ENCODE data around the gene IGFBP7.
"Not testable (repeated sequence)": the region's sequence is repeated elsewhere in the genome, so short reads cannot be mapped to it uniquely, and the experiment has no call there.

The IGFBP7 gene

DNA sequence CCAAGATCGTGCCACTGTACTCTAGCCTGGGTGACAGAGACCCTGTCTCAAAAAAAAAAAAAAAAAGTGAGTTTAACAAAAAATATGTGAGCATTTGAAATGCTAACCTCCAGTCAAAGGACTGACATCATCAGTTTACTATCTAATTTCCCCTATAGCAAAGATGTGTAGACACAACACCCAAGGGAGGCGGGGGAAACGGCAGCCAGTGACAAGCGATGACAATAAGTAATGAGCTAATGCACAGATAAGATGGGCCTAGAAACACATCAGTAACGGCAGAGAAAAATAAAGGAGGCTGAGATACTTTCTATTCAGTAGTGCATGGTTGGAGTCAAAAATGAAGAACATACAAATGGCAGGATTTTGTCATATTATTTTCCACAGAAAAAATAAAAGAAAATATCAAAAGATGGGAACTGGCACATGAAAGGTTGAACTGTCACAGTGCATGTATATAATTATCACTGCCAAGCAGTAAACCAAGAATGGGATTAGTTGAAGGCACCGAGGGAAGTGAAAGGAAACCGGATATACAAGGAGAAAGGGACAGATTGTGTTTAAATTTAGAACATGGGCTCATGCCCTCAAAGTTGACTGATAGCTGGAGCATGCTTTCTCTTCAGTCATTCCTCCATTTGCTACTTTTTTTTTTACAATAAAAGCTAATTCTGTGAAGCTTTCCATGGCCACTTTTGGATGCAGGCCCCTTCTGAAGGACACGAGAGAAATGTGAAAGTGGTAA lies 41.8 kb downstream of the IGFBP7 start:
- DNase-seq = no peak

DNA sequence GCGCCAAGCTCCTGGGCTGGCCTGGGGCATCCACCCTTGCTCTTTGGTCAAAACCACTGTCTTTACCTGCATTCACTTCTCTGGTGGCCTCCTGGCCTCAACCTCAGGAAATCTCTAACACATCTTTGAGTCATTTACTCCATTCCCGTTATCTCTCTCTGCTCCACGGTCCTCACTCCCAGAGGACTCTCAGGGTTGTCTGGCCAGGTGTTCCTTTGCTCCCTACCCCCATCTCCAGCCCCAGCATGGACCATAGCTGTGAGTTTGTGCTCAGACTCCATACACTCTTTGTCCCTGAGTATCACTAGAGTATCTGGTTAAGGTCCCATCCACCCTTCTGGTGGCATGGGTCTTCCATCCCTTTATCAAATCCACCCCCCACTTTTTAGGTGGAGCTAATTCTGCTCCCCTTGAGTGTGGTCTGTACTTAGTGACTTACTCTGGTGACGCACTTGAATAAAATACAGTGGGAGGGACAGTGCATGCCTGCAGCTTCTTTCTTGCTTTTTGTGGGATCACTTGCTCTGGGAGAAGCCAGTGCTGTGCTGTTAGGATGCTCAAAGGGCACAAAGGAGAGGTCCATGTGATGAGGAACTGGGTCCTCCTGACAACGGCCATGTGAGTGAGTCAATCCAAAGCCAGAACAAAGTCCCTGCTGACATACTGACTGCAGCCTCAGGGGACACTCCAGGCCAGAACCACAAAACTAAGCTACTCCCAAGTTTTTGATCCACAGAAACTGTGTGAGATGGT lies 44.3 kb downstream of the IGFBP7 start:
- no peak for DNase-seq

GRCh38 chr4:57064811-57065711 lies 45.1 kb downstream of the IGFBP7 start:
- DNase-seq = no peak

GRCh38 chr4:57064120-57064519 lies 46.1 kb downstream of the IGFBP7 start:
- no peak for DNase-seq

DNA sequence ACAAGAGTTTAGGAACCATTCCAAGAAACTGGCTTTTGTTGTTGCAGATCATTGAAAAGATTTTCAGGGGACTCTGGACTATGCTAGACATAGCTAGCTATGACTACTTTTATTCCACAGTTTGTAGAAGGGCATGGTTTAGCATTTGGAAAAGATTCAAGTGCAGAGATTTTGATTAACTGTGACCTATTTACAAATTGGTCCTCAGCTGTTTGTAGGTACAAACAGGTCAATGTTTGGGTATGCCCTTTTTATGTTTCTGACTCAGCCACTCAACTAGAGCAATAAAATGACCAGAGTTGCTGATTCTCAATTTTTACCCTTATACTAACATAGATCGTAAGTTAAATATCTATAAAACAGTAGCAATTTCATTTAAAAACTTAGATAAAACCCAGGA lies 46.7 kb downstream of the IGFBP7 start:
- DNase-seq = no peak

DNA sequence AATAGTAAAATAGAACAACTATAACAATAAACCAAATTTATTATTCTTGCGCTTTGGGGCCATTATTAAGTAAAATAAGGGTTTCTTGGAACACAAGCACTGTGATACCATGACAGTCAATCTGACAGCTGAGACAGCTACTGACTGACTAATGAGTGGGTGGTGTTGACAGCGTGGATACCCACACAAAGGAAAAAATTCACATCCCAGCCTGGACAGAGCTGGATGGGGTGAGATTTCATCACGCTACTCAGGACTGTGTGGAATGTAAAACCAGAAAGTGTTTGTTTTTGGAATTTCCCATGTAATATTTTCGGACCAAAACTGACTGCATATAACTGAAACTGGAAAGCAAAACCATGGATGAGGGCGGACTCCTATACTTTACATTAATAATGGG lies 48.8 kb downstream of the IGFBP7 start:
- DNase-seq = no peak

GRCh38 chr4:57060717-57061067 lies 49.5 kb downstream of the IGFBP7 start:
- not testable (repeated sequence) for DNase-seq

GRCh38 chr4:57059890-57060716 lies 50.1 kb downstream of the IGFBP7 start:
- no peak for DNase-seq

GRCh38 chr4:57055886-57056285 lies 54.3 kb downstream of the IGFBP7 start:
- no peak for DNase-seq

GRCh38 chr4:57053508-57053907 lies 56.7 kb downstream of the IGFBP7 start:
- no peak for DNase-seq

DNA sequence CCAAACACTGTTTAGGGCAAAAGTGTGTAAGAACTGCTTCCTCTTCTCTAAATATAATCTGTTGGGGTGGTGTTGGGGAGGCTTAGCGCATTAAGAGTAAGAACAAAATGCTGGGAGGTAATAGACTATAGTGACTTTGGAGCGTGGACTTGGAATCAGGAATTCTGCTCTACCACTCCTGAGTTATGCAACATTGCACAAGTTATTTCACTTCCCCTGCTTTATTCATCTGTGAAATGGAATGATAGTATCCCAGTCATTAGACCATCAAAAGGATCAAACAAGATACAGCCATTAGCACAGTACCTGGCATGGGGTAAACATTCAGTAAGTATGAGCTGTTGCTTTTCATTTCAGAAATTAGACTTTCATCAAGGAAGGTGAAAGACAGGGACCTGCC lies 58.7 kb downstream of the IGFBP7 start:
- DNase-seq = no peak

DNA sequence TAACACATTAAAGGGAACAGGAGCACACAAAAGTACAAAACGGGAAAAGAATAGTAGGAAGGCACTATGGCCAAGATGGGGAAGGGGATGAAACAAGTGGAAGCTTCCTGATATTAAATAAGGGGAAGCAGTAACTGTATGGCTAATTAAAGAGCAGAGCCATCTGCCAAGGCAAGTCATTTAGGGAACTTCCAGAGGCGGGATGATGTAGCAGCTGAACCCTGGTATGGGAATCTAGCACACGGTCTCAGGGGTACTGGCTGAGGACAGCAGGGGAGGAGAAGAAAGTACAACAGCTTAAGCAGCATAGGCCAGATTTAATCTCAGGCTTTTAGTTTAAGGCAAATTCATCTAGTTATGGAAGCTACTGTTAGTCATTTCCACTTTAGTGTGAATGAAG lies 59.1 kb downstream of the IGFBP7 start:
- DNase-seq = no peak

DNA sequence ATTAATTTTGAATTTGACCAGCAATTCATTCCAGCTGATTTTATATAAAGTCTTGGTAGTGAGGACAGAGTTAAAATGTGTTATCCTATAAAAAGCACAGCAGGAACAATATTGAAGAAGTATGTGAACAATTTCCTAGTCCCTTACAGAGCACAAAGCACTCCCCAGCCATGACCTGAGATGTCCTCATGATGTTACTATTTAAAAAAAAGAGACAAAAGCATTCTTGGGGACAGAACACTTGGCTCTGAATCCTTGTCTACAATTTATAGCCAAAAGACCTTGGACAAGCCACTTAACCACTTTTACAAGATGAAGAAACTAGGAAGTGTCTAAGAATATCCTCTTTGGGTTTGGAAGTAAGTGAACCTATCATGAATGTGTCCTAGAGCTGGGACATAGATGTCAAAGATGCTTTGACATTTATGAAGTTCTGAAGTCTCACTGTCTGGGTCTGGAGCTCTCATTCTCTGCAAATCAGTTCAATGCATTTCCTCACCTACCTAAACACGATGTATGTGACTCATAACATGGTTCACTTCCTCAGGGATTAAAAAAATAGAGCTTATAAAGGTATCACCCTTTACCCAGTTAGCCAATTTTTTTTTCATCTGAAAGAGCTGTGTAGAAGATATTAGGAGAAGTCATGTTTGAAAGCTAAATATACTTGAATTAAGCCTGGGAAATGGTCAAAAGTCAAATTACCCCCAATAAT lies 61.4 kb downstream of the IGFBP7 start:
- no peak for DNase-seq

DNA sequence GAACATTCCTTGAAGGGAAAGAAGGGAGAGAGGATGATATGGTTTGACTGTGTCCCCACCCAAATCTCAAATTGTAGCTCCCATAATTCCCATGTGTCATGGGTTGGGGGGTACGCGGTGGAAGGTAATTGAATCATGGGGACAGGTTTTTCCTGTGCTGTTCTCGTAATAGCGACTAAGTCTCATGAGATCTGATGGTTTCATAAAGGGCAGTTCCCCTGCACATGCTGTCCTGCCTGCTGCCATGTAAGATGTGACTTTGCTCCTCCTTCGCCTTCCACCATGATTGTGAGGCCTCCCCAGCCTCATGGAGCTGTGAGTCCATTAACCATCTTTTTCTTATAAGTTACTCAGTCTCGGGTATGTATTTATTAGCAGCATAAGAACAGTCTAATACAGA lies 63.1 kb downstream of the IGFBP7 start:
- DNase-seq = not testable (repeated sequence)

- DNase-seq = peak; percentile 10
These were observed 65.2 kb downstream of the IGFBP7 start for GRCh38 chr4:57044996-57045395.

GRCh38 chr4:57044279-57044678 lies 65.9 kb downstream of the IGFBP7 start:
- no peak for DNase-seq

GRCh38 chr4:57043347-57044251 lies 66.6 kb downstream of the IGFBP7 start:
- no peak for DNase-seq

DNA sequence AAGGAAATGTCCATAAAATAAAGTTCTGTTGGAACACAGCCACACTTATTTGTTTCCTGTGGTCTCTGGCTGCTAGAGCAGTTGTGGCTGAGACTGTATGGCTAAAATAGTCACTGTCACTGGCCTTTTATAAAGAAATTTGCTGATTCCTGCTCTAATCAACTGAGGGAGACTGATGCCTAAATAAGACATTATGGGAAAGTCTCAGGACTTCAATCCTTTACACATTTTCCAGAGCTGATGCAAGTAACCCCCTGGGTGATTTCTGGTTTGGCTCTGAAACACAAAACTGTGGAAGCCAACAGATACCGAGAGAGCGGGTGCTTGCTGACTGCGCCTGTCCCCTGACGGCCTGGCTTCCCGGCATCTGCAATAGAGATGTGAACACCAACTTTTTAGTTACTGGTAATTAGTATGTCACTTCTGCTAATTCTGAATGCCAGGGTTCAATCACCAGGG lies 67.4 kb downstream of the IGFBP7 start:
- no peak for DNase-seq

- DNase-seq = no peak
These were observed 69.2 kb downstream of the IGFBP7 start for GRCh38 chr4:57041020-57041419.

- no peak for DNase-seq
These were observed 69.7 kb downstream of the IGFBP7 start for GRCh38 chr4:57040510-57040909.

DNA sequence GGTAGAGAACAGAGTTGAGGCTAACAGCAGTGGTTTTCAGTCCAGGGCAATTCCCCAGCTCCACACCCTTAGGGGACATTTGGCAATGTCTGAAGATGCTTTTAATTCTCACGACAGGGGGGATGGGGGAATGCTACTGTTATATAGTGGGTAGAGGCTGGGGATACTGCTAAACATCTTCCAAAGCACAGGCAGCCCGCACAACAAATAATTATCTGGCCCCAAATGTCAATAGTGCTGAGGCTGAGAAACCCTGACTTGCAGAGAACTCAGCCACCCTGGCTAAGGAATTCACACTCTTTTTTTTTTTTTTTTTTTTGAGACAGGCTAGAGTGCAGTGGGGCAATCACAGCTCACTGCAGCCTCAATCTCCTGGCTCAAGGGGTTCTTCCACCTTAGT lies 70.8 kb downstream of the IGFBP7 start:
- no peak for DNase-seq
